ENCODE measurements around the gene STAMBP.

DNA sequence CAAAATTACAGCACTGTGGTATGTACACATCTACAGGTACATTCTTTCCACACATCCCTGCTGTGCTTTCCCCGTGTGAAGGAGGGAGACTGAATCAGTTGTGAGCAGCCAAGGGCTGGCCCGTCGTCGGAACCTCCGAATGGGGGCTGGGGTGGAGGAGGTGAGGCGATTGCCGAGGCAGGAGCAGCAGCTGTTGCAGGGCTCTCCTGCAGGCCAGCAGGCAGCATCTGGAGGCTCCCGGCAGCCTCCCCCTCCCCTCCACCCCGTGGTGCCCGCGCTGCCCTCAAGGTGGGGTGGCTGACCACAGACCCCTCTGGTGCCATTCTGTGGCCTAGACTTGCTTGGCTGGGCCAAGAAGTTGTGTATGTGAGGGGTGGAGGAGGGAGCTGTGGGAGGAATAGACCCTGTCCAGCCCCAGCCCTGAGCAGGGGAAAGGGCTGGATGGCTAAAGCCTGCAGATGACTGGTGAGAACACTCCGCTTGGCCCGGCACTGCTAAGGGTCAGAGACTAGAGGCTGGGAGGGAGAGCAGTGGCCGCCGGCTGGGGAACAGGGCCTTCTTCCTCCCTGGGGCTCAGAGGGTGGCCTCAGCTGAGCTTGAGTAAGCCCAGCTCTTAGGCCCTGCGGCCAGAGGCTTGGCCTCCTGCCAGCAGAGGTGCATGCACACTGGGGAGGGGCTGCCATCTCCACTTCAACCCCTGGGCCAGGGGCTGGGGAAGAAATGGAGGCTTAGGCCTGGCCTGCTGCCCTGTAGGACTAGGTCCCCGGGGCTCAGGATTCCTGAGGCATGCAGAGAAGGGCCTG is 7.6 kb downstream of the STAMBP start:
- TF ChIP-seq EZH2 (IDR thresholded peaks at IDR 0.05; ENCODE audit: borderline replicate concordance, low read depth, low read length, severe bottlenecking) (no peak), POLR2A (IDR thresholded peaks at IDR 0.05; ENCODE audit: low read depth, low read length) (no peak), JUN (IDR thresholded peaks at IDR 0.05; ENCODE audit: borderline replicate concordance, insufficient read depth, insufficient read length, low read depth) (no peak), FOS (IDR thresholded peaks at IDR 0.05; ENCODE audit: borderline replicate concordance, insufficient read depth, low read length) (no peak), POLR2AphosphoS5 (IDR thresholded peaks at IDR 0.05; ENCODE audit: insufficient read depth, low read depth, low read length) (no peak), GATA2 (IDR thresholded peaks at IDR 0.05; ENCODE audit: insufficient read depth, insufficient read length, low read depth, low read length) (no peak), MYC (IDR thresholded peaks at IDR 0.05; ENCODE audit: low read depth, low read length) (no peak)
- TF ChIP-seq, protein P1, sequence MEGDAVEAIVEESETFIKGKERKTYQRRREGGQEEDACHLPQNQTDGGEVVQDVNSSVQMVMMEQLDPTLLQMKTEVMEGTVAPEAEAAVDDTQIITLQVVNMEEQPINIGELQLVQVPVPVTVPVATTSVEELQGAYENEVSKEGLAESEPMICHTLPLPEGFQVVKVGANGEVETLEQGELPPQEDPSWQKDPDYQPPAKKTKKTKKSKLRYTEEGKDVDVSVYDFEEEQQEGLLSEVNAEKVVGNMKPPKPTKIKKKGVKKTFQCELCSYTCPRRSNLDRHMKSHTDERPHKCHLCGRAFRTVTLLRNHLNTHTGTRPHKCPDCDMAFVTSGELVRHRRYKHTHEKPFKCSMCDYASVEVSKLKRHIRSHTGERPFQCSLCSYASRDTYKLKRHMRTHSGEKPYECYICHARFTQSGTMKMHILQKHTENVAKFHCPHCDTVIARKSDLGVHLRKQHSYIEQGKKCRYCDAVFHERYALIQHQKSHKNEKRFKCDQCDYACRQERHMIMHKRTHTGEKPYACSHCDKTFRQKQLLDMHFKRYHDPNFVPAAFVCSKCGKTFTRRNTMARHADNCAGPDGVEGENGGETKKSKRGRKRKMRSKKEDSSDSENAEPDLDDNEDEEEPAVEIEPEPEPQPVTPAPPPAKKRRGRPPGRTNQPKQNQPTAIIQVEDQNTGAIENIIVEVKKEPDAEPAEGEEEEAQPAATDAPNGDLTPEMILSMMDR (IDR thresholded peaks at IDR 0.05; ENCODE audit: extremely low read depth in 1 of 2, insufficient read depth in 1 of 2, low read depth in 1 of 2, low read length in 2 of 2) = no peak
